Fibroblast of mammary gland (primary cell): ENCODE measurements around the gene AP1G1.
A peak's percentile ranks its signal among the peaks of the same experiment; 100 is the strongest.

Experiments used
- DNase-seq: peaks from one replicate; pipeline ENCODE4 v3.0.0-alpha.2; 2010; ENCODE audit warnings: low read depth
- H3K4me3 ChIP-seq: 2 replicates; pipeline ENCODE4 v1.5.1; 2011; ENCODE audit warnings: low read depth, mild to moderate bottlenecking, low read length, moderate library complexity; ENCODE audit not compliant: control insufficient read depth
- CTCF ChIP-seq: conservative IDR thresholded peaks from 2 replicates; pipeline ENCODE4 v1.5.1; 2011; ENCODE audit warnings: low read depth, low read length, inconsistent platforms; ENCODE audit not compliant: control insufficient read depth, insufficient read depth

The AP1G1 gene

GRCh38 chr16:71709229-71709781, 99.3 kb downstream of the AP1G1 start:
- no peak overlapping the region for H3K4me3 ChIP-seq
- DNase-seq, result peak; percentile 84
- no peak for TF ChIP-seq CTCF

GRCh38 chr16:71708696-71709095, 99.9 kb downstream of the AP1G1 start:
- no peak overlapping the region for H3K4me3 ChIP-seq
- DNase-seq, result no peak
- no peak for TF ChIP-seq CTCF

- TF ChIP-seq CTCF, result no peak
- no peak for DNase-seq
- no peak overlapping the region for H3K4me3 ChIP-seq
These were observed 101.4 kb downstream of the AP1G1 start for GRCh38 chr16:71707199-71707598.

GRCh38 chr16:71706046-71706445, 102.6 kb downstream of the AP1G1 start:
- no peak for DNase-seq
- no peak overlapping the region for H3K4me3 ChIP-seq
- no peak for TF ChIP-seq CTCF

- H3K4me3 ChIP-seq, result no peak overlapping the region
- DNase-seq, result no peak
- no peak for TF ChIP-seq CTCF
These were observed 105.3 kb downstream of the AP1G1 start for GRCh38 chr16:71703333-71703732.

GRCh38 chr16:71700831-71701230, 107.8 kb downstream of the AP1G1 start:
- no peak for TF ChIP-seq CTCF
- H3K4me3 ChIP-seq, result no peak overlapping the region
- no peak for DNase-seq

- DNase-seq, result no peak
- TF ChIP-seq CTCF, result no peak
- H3K4me3 ChIP-seq, result no peak overlapping the region
These were observed 110.1 kb downstream of the AP1G1 start for GRCh38 chr16:71698491-71698890.
